H1 (cell line): Measurements from ENCODE around the gene DSCAM. TPM values are rescaled to one million over a fixed set of nuclear protein-coding genes. Genes with fewer than 3 reads are reported as not detected.

Experiments used
- CHD1 ChIP-seq: IDR thresholded peaks from 2 replicates; pipeline ENCODE4 v1.6.1; 2012; ENCODE audit warnings: low read depth, low read length, improper control_type of control experiment
- RXRA ChIP-seq: IDR thresholded peaks from 2 replicates; pipeline ENCODE4 v1.6.1; 2011; ENCODE audit warnings: low read depth, mild to moderate bottlenecking, low read length, moderate library complexity; ENCODE audit not compliant: insufficient read depth
- SP1 ChIP-seq: IDR thresholded peaks from 2 replicates; pipeline ENCODE4 v1.6.1; 2011; ENCODE audit warnings: low read depth, low read length
- polyA plus RNA-seq, 7 experiments: library from polyadenylated mRNA; depleted of rRNA in 3 of 7; stranded (reverse) in 5 of 7; unstranded in 2 of 7; fragments of >200 nt in 5 of 7; fragments of 200-250 nt in 2 of 7; gene quantifications; 1 replicate in 5 of 7; 2 replicates in 1 of 7; 4 replicates in 1 of 7; pipeline versions ENCODE4 v1.2.1 to v1.2.3, GENCODE V29; 2011 to 2013; ENCODE audit warnings: missing spikeins in 2 of 7, mixed read lengths in 2 of 7
- total RNA-seq: library from RNA; stranded (reverse); fragmentation: NEBNext Ultra II Directional; extraction: Animal tissue kit (Norgen Biotek cat#: 25700); gene quantifications from 2 replicates; pipeline ENCODE4 v1.2.1, GENCODE V29; 2021

Gene DSCAM
- total and polyA plus RNA-seq, 2 of the 8 experiments (the other 6 are each of a cell fraction or from before 2014, with no cell fraction given), result 0.02 to 0.15 TPM

DNA sequence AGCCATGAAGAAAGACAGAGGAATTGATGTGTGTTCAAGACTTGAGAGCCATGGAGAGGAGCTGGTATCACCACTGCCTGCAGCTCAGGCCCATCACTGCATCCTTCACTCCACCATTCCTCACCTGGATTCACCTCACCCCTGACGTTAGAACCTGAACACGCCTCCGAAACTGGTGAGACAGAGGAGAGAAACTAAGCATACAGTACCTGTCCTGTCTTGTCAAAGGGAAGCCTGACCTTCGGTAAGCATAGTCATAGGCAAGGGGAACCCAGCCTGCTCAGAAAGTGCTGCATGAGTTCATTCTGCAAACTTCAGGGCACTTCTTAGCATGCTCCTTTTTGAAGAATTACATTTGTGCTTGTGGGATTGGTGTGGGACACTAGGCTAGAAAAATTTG is 425.8 kb downstream of the DSCAM start (continued):
- no peak for TF ChIP-seq CHD1
- TF ChIP-seq SP1, result no peak
- no peak for TF ChIP-seq RXRA
